A549 (cell line): ENCODE measurements around the gene CACNA1C. TPM values are rescaled to one million over a fixed set of nuclear protein-coding genes. Genes with fewer than 3 reads are reported as not detected.

Experiments
- ATAC-seq, 2 experiments: fragments of 200-7000 bp in 1 of 2; fragments of >200 bp in 1 of 2; cut with Nextera tagmentation in 1 of 2; cut with Tn5 transposase in 1 of 2; 3 replicates each; pipeline versions ENCODE4 v1.8.0 to v1.9.1; 2018 to 2020; ENCODE audit warnings: mild to moderate bottlenecking in 1 of 2, moderate library complexity in 1 of 2
- CTCF ChIA-PET: fragments of 300-600 bp; sonication (Branson Sonifier 250); formaldehyde crosslinking; extraction: SDS; loops from one replicate; lab custom pipeline; 2021; ENCODE audit warnings: antibody characterized with exemption, inconsistent platforms; lab: Yijun Ruan, JAX
- POLR2A ChIA-PET: fragments of 350-600 bp; formaldehyde crosslinking; extraction: SDS; loops from one replicate; lab custom pipeline; 2021; ENCODE audit warnings: antibody characterized with exemption, inconsistent platforms; lab: Yijun Ruan, JAX
- DNase-seq, 2 experiments: peaks; one replicate each; pipeline versions ENCODE4 v3.0.0 to v3.0.0-alpha.2; 2011 to 2016; ENCODE audit warnings: low read depth in 1 of 2, low spot score in 1 of 2
- FAIRE-seq: peaks from 2 replicates; lab custom pipeline; 2011; peaks lifted over from hg19 to GRCh38; lab: Jason Lieb, UNC
- H3K27ac ChIP-seq, 2 experiments: fragments of >200 bp; sonication (Bioruptor Twin); formaldehyde crosslinking; 3 replicates each; pipeline ENCODE4 v1.5.1; 2016 to 2017
- H3K4me1 ChIP-seq: fragments of >200 bp; sonication (Bioruptor Twin); formaldehyde crosslinking; 3 replicates; pipeline ENCODE4 v1.6.1; 2016
- H3K4me2 ChIP-seq: fragments of >200 bp; sonication (Bioruptor Twin); formaldehyde crosslinking; 3 replicates; pipeline ENCODE4 v1.6.1; 2016
- H3K4me3 ChIP-seq: fragments of >200 bp; sonication (Bioruptor Twin); formaldehyde crosslinking; 3 replicates; pipeline ENCODE4 v1.5.1; 2016
- H3K9me3 ChIP-seq: fragments of >200 bp; sonication (Bioruptor Twin); formaldehyde crosslinking; 3 replicates; pipeline ENCODE4 v1.6.1; 2016
- BCL3 ChIP-seq: fragments of >200 bp; sonication (Bioruptor Twin); formaldehyde crosslinking; IDR thresholded peaks from 3 replicates; pipeline ENCODE4 v1.6.1; 2016
- CTCF ChIP-seq: fragments of >200 bp; sonication (Bioruptor Twin); formaldehyde crosslinking; IDR thresholded peaks from 3 replicates; pipeline ENCODE4 v1.5.1; 2016
- EHF ChIP-seq: fragments of 250-450 bp; sonication (Bioruptor Pico); IDR thresholded peaks from 2 replicates; pipeline ENCODE4 v1.5.0; 2020; ENCODE audit warnings: mild to moderate bottlenecking
- ELK1 ChIP-seq: fragments of 150-350 bp; IDR thresholded peaks from 2 replicates; pipeline ENCODE4 v1.6.1; 2014; ENCODE audit warnings: low read depth, mild to moderate bottlenecking, low read length
- ESRRA ChIP-seq: fragments of 150-350 bp; IDR thresholded peaks from 2 replicates; pipeline ENCODE4 v1.6.1; 2014; ENCODE audit warnings: mild to moderate bottlenecking, low read length, borderline replicate concordance
- FOSB ChIP-seq: fragments of 250-450 bp; sonication (Bioruptor Pico); IDR thresholded peaks from 2 replicates; pipeline ENCODE4 v1.5.0; 2020; ENCODE audit warnings: mild to moderate bottlenecking, moderate library complexity
- FOXS1 ChIP-seq: fragments of 250-450 bp; sonication (Bioruptor Pico); IDR thresholded peaks from 2 replicates; pipeline ENCODE4 v1.5.0; 2020; ENCODE audit warnings: mild to moderate bottlenecking, moderate library complexity
- HDAC2 ChIP-seq: fragments of 200-600 bp; sonication (generic); IDR thresholded peaks from 2 replicates; pipeline ENCODE4 v1.6.1; 2016
- HOXB13 ChIP-seq: fragments of 250-450 bp; sonication (Bioruptor Pico); IDR thresholded peaks from 2 replicates; pipeline ENCODE4 v1.5.0; 2020; ENCODE audit warnings: low read depth, mild to moderate bottlenecking, moderate library complexity
- JUNB ChIP-seq: fragments of >200 bp; sonication (Bioruptor Twin); formaldehyde crosslinking; IDR thresholded peaks from 2 replicates; pipeline ENCODE4 v1.6.1; 2016
- KDM1A ChIP-seq: fragments of 200-600 bp; sonication (generic); IDR thresholded peaks from 2 replicates; pipeline ENCODE4 v1.6.1; 2016; ENCODE audit warnings: low read depth, mild to moderate bottlenecking
- MYC ChIP-seq: IDR thresholded peaks from 2 replicates; pipeline ENCODE4 v1.6.1; 2012; ENCODE audit warnings: mild to moderate bottlenecking, inconsistent platforms, low read length, improper control_type of control experiment, borderline replicate concordance
- NPAS2 ChIP-seq: fragments of 250-450 bp; sonication (Bioruptor Pico); IDR thresholded peaks from 2 replicates; pipeline ENCODE4 v1.8.0; 2022; ENCODE audit warnings: mild to moderate bottlenecking, moderate library complexity, borderline replicate concordance
- PHF8 ChIP-seq: fragments of 200-600 bp; sonication (generic); IDR thresholded peaks from 2 replicates; pipeline ENCODE4 v1.6.1; 2016; ENCODE audit warnings: low read depth, mild to moderate bottlenecking, antibody characterized with exemption, moderate library complexity, borderline replicate concordance
- POLR2AphosphoS2 ChIP-seq: conservative IDR thresholded peaks from 2 replicates; pipeline ENCODE4 v1.6.1; 2012; ENCODE audit warnings: low read length, improper control_type of control experiment, inconsistent platforms
- RAD21 ChIP-seq, 2 experiments: fragments of >200 bp in 1 of 2; sonication (Bioruptor Twin) in 1 of 2; formaldehyde crosslinking in 1 of 2; IDR thresholded peaks in 1 of 2; conservative IDR thresholded peaks in 1 of 2; 2 replicates in 1 of 2; 3 replicates in 1 of 2; pipeline ENCODE4 v1.6.1; 2012 to 2018; ENCODE audit warnings: inconsistent platforms in 1 of 2
- RARB ChIP-seq: fragments of 250-450 bp; sonication (Bioruptor Pico); IDR thresholded peaks from 2 replicates; pipeline ENCODE4 v1.8.0; 2021; ENCODE audit warnings: mild to moderate bottlenecking, moderate library complexity
- RCOR1 ChIP-seq: fragments of 150-350 bp; IDR thresholded peaks from 2 replicates; pipeline ENCODE4 v1.6.1; 2014; ENCODE audit warnings: antibody characterized with exemption, low read length, low read depth
- SREBF2 ChIP-seq: fragments of 450-650 bp; IDR thresholded peaks from 2 replicates; pipeline ENCODE4 v1.6.1; 2014; ENCODE audit warnings: mild to moderate bottlenecking, moderate library complexity
- TFCP2L1 ChIP-seq: fragments of 250-450 bp; sonication (Bioruptor Pico); IDR thresholded peaks from 2 replicates; pipeline ENCODE4 v1.5.0; 2021; ENCODE audit warnings: mild to moderate bottlenecking
- ZNF302 ChIP-seq: fragments of 250-450 bp; sonication (Bioruptor Pico); IDR thresholded peaks from 2 replicates; pipeline ENCODE4 v1.9.0; 2021; ENCODE audit warnings: inconsistent platforms, mild to moderate bottlenecking, moderate library complexity
- ZSCAN20 ChIP-seq: fragments of 250-450 bp; sonication (Bioruptor Pico); IDR thresholded peaks from 2 replicates; pipeline ENCODE4 v1.8.0; 2022; ENCODE audit warnings: mild to moderate bottlenecking, moderate library complexity
- WGBS: methylation state at CpG from one replicate; pipeline ENCODE4 v1.1.6; 2017; ENCODE audit errors: missing lambda C conversion rate; 5-methylcytosine and 5-hydroxymethylcytosine counted together
- polyA minus RNA-seq: library from RNA; depleted of rRNA, polyadenylated mRNA; stranded (reverse); fragments of >200 nt; gene quantifications from 2 replicates; pipeline ENCODE4 v1.2.3, GENCODE V29; 2011; rRNA and poly(A)+ RNA removed
- polyA plus RNA-seq, 4 experiments: library from polyadenylated mRNA; depleted of rRNA in 3 of 4; stranded (reverse); fragments of >200 nt; fragmentation: RNase III in 1 of 4; extraction: RNeasy Plus Mini Kit Qiagen cat#74134 plus additional on column Dnase treatment in 1 of 4; gene quantifications; 2 replicates in 3 of 4; 3 replicates in 1 of 4; pipeline ENCODE4 v1.2.3, GENCODE V29; 2011 to 2017

The CACNA1C gene
- polyA plus RNA-seq (2011; rRNA removed) (0.03 TPM in 1 of 2 replicates, not detected in the other), polyA plus RNA-seq (2017; fragmentation: RNase III; extraction: RNeasy Plus Mini Kit Qiagen cat#74134 plus additional on column Dnase treatment) (not detected in 3 replicates), polyA minus RNA-seq (0.39 TPM in 1 of 2 replicates, not detected in the other)
- 0.01 TPM in 1 of 2 replicates, not detected in the other for polyA plus RNA-seq (2012; cell fraction: cytosol; rRNA removed)
- not detected in 2 replicates for polyA plus RNA-seq (2012; cell fraction: nucleus; rRNA removed)

- WGBS = 33% methylated on average over 38 of the region's 90 CpGs
- DNase-seq (peak in 1 of 2 experiments; percentile 30), ATAC-seq (peak; percentile 55 to 73; a peak in 4 of 6 replicates), FAIRE-seq (no peak)
- Histone ChIP-seq H3K9me3 (no peaks in the 10 kb centered on the region), H3K4me2 (peak within 1 kb of the TSS; percentile 91), H3K27ac (no peak within 1 kb of the TSS), H3K4me1 (no peaks in the 10 kb centered on the region; the same call in 2 of the 3 replicates), H3K4me3 (peak within 1 kb of the TSS; percentile 39)
- TF ChIP-seq ELK1 = no peak
- 0 out of 2 replicates have a peak, but pooled peaks have one; percentile 31 for TF ChIP-seq HDAC2
- CTCF ChIA-PET = no interaction called here
- POLR2A ChIA-PET = no interaction called here
These were observed at the start of gene CACNA1C for GRCh38 chr12:2052826-2053678. Gene CACNA1C, plus strand, starts transcription at chr12:2052987. Its CDS starts 576 bp downstream, at chr12:2053563.

GRCh38 chr12:2003676-2004112 lies 49.1 kb upstream of the CACNA1C start:
- Histone ChIP-seq H3K4me1 (peaks cover 12% of the 10 kb centered on the region; the same call in 2 of the 3 replicates), H3K4me3 (peak overlapping the region; percentile 70), H3K27ac (peak overlapping the region; percentile 94 to 98), H3K4me2 (peak overlapping the region; percentile 89)
- POLR2A ChIA-PET = interaction anchor here (1.0 to 1.2 kb wide), 4 partner anchors 10 to 16 kb away, joined by 3 to 5 read pairs (median 4); no protein-coding TSS in a partner anchor
- CTCF ChIA-PET = interaction anchor here (0.6 to 2.0 kb wide), 3 partner anchors 10 to 580 kb away, joined by 3 to 8 read pairs (median 3); no protein-coding TSS in a partner anchor
- TF ChIP-seq POLR2AphosphoS2 (no peak), MYC (no peak; the same call in 1 of the 2 replicates), HOXB13 (CRISPR knock-in tag) (no peak), KDM1A (no peak), FOXS1 (no peak), BCL3 (no peak), FOSB (CRISPR knock-in tag) (no peak)
- TF ChIP-seq, all 56 proteins: peak for 0
- FAIRE-seq = no peak
- peak; percentile 45 to 64; a peak in 5 of 6 replicates for ATAC-seq
- WGBS = under 1% methylated on average over 13 of the region's 13 CpGs
- H3K9me3 ChIP-seq = no peaks in the 10 kb centered on the region
- peak in 1 of 2 experiments; percentile 8 for DNase-seq

- Histone ChIP-seq H3K27ac (peak within 1 kb of the TSS; percentile 94 to 98), H3K4me1 (peaks cover 12% of the 10 kb centered on the region; the same call in 2 of the 3 replicates), H3K9me3 (no peaks in the 10 kb centered on the region), H3K4me3 (peak within 1 kb of the TSS; percentile 70), H3K4me2 (peak within 1 kb of the TSS; percentile 89)
- DNase-seq (peak; percentile 77 to 98), ATAC-seq (peak; percentile 99), FAIRE-seq (peak; percentile 97)
- 8% methylated on average over 24 of the region's 55 CpGs for WGBS
- CTCF ChIA-PET = interaction anchor here (0.6 to 2.0 kb wide), 5 partner anchors 10 to 579 kb away, joined by 3 to 8 read pairs (median 3); no protein-coding TSS in a partner anchor
- POLR2A ChIA-PET = interaction anchor here (0.6 to 1.2 kb wide), 7 partner anchors 11 to 313 kb away, joined by 3 to 5 read pairs (median 3); partner anchors contain the start of gene ADIPOR2
- TF ChIP-seq RCOR1 (no peak), CTCF (no peak), ZNF302 (no peak), FOSB (CRISPR knock-in tag) (no peak), PHF8 (peak; percentile 86), ESRRA (no peak), KDM1A (no peak), RARB (CRISPR knock-in tag) (no peak), JUNB (no peak), ZSCAN20 (CRISPR knock-in tag) (no peak), TFCP2L1 (CRISPR knock-in tag) (peak; percentile 53; the same call in 1 of the 2 replicates), EHF (CRISPR knock-in tag) (no peak), RAD21 (conservative IDR thresholded peaks at IDR 0.05 in 1 of 2, IDR thresholded peaks at IDR 0.05 in 1 of 2) (no peak), ELK1 (no peak), NPAS2 (CRISPR knock-in tag) (no peak), SREBF2 (no peak), POLR2AphosphoS2 (no peak), HDAC2 (no peak)
These were observed 48.5 kb upstream of the CACNA1C start, which contains the start of gene DCP1B for GRCh38 chr12:2004113-2004929. Gene DCP1B, minus strand, starts transcription at chr12:2004457. Its CDS starts 26 bp downstream, at chr12:2004431.
